Hematopoietic multipotent progenitor cell treated with erythropoietin and hydrocortisone succinate and interleukin-3 and kit ligand, for 6 days (in vitro differentiated cells): ENCODE results near the gene OBP2A.

ENCODE experiments used
- DNase-seq: peaks from one replicate; pipeline ENCODE4 v3.0.0-alpha.2; 2015

OBP2A gene

GRCh38 chr9:135555203-135555602 lies 9.3 kb downstream of the OBP2A start:
- no peak for DNase-seq

GRCh38 chr9:135555910-135556309 lies 10.0 kb downstream of the OBP2A start:
- no peak for DNase-seq

- DNase-seq: no peak
Measured at GRCh38 chr9:135559606-135560005, 13.7 kb downstream of the OBP2A start.

- no peak for DNase-seq
Measured at GRCh38 chr9:135561391-135562234, 15.7 kb downstream of the OBP2A start, which contains the start of gene PAEP. PAEP (plus strand) TSS chr9:135561756.

GRCh38 chr9:135562235-135562745 lies 16.4 kb downstream of the OBP2A start:
- DNase-seq: no peak

GRCh38 chr9:135563039-135563476 lies 17.1 kb downstream of the OBP2A start:
- no peak for DNase-seq

- no peak for DNase-seq
Measured at GRCh38 chr9:135563858-135564257, 17.9 kb downstream of the OBP2A start.

GRCh38 chr9:135565141-135565628 lies 19.3 kb downstream of the OBP2A start:
- no peak for DNase-seq

GRCh38 chr9:135565636-135566035 lies 19.7 kb downstream of the OBP2A start:
- DNase-seq: no peak

GRCh38 chr9:135566552-135566951 lies 20.6 kb downstream of the OBP2A start:
- no peak for DNase-seq

GRCh38 chr9:135567311-135567710 lies 21.4 kb downstream of the OBP2A start:
- no peak for DNase-seq

GRCh38 chr9:135568026-135568425 lies 22.1 kb downstream of the OBP2A start:
- no peak for DNase-seq

GRCh38 chr9:135570456-135570855 lies 24.5 kb downstream of the OBP2A start:
- DNase-seq: no peak

- no peak for DNase-seq
Measured at GRCh38 chr9:135572233-135572632, 26.3 kb downstream of the OBP2A start.

- no peak for DNase-seq
Measured at GRCh38 chr9:135573124-135573523, 27.2 kb downstream of the OBP2A start.

GRCh38 chr9:135574331-135574730 lies 28.4 kb downstream of the OBP2A start:
- no peak for DNase-seq

- DNase-seq: no peak
Measured at GRCh38 chr9:135574943-135575342, 29.0 kb downstream of the OBP2A start.

- DNase-seq: no peak
Measured at GRCh38 chr9:135575995-135576631, 30.2 kb downstream of the OBP2A start.

- DNase-seq: no peak
Measured at GRCh38 chr9:135577256-135577655, 31.3 kb downstream of the OBP2A start.

- no peak for DNase-seq
Measured at GRCh38 chr9:135579356-135579755, 33.4 kb downstream of the OBP2A start.

- no peak for DNase-seq
Measured at GRCh38 chr9:135579889-135580660, 34.1 kb downstream of the OBP2A start.

GRCh38 chr9:135580664-135581380 lies 34.9 kb downstream of the OBP2A start:
- DNase-seq: no peak
